ENCODE results near the gene LUM.

GRCh38 chr12:91061091-91061490 lies 50.2 kb downstream of the LUM start:
- TF ChIP-seq CTCF (IDR thresholded peaks at IDR 0.05; ENCODE audit: low read length): no peak
- no peak for TF ChIP-seq EZH2 (IDR thresholded peaks at IDR 0.05; ENCODE audit: borderline replicate concordance, low read length)

Data from OCI-LY1 (cell line).